Measurements from ENCODE around the gene CDH13. TPM values are rescaled to one million over a fixed set of nuclear protein-coding genes. Genes with fewer than 3 reads are reported as not detected.

CDH13 gene
- total and polyA plus RNA-seq, 10 of the 15 experiments (the other 5 are each of a cell fraction or from before 2014, with no cell fraction given): under 0.01 to 0.05 TPM; not detected in 8

- TF ChIP-seq, protein P1, sequence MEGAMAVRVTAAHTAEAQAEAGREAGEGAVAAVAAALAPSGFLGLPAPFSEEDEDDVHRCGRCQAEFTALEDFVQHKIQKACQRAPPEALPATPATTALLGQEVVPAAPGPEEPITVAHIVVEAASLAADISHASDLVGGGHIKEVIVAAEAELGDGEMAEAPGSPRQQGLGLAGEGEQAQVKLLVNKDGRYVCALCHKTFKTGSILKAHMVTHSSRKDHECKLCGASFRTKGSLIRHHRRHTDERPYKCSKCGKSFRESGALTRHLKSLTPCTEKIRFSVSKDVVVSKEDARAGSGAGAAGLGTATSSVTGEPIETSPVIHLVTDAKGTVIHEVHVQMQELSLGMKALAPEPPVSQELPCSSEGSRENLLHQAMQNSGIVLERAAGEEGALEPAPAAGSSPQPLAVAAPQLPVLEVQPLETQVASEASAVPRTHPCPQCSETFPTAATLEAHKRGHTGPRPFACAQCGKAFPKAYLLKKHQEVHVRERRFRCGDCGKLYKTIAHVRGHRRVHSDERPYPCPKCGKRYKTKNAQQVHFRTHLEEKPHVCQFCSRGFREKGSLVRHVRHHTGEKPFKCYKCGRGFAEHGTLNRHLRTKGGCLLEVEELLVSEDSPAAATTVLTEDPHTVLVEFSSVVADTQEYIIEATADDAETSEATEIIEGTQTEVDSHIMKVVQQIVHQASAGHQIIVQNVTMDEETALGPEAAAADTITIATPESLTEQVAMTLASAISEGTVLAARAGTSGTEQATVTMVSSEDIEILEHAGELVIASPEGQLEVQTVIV (IDR thresholded peaks at IDR 0.05; ENCODE audit: borderline replicate concordance, partially characterized antibody): no peak
- TF ChIP-seq NKRF (conservative IDR thresholded peaks at IDR 0.05) (no peak), WRNIP1 (IDR thresholded peaks at IDR 0.05; ENCODE audit: borderline replicate concordance, low read depth, low read length) (no peak)
These were observed 827.2 kb downstream of the CDH13 start (continued) for GRCh38 chr16:83453977-83454376.

GRCh38 chr16:83455716-83456115, 828.9 kb downstream of the CDH13 start:
- ChIA-PET POLR2A (no interaction called here), RAD21 (ENCODE audit: unreplicated experiment) (no interaction called here)
- BruUV-seq (replicated peaks): no TSS peak
- TF ChIP-seq, protein P2, sequence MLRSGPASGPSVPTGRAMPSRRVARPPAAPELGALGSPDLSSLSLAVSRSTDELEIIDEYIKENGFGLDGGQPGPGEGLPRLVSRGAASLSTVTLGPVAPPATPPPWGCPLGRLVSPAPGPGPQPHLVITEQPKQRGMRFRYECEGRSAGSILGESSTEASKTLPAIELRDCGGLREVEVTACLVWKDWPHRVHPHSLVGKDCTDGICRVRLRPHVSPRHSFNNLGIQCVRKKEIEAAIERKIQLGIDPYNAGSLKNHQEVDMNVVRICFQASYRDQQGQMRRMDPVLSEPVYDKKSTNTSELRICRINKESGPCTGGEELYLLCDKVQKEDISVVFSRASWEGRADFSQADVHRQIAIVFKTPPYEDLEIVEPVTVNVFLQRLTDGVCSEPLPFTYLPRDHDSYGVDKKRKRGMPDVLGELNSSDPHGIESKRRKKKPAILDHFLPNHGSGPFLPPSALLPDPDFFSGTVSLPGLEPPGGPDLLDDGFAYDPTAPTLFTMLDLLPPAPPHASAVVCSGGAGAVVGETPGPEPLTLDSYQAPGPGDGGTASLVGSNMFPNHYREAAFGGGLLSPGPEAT (IDR thresholded peaks at IDR 0.05; ENCODE audit: low read depth): no peak
- TF ChIP-seq SREBF1 (IDR thresholded peaks at IDR 0.05; ENCODE audit: low read length) (no peak), ZNF207 (IDR thresholded peaks at IDR 0.05; ENCODE audit: borderline replicate concordance) (no peak), SREBF2 (IDR thresholded peaks at IDR 0.05; ENCODE audit: low read length) (no peak), ZBTB40 (IDR thresholded peaks at IDR 0.05; ENCODE audit: borderline replicate concordance) (no peak), NFXL1 (IDR thresholded peaks at IDR 0.05; ENCODE audit: borderline replicate concordance) (no peak), SPI1 (IDR thresholded peaks at IDR 0.05; ENCODE audit: borderline replicate concordance, insufficient read depth, low read depth, low read length) (no peak), ATF7 (IDR thresholded peaks at IDR 0.05; ENCODE audit: low read depth) (no peak)

More at GRCh38 chr16:83455716-83456115, 828.9 kb downstream of the CDH13 start:
- Histone ChIP-seq H4K20me1 (ENCODE audit: control insufficient read depth, insufficient read depth) (no peaks in the 10 kb centered on the region), H3K36me3 (ENCODE audit: control insufficient read depth in 2 of 2, insufficient read depth in 2 of 2, low read length in 1 of 2) (no peaks in the 10 kb centered on the region), H3K4me1 (ENCODE audit: control insufficient read depth, insufficient read depth, low read length) (no peaks in the 10 kb centered on the region), H3K4me3 (no peak overlapping the region), H3K27me3 (replicated peaks in 1 of 2; ENCODE audit: control insufficient read depth in 2 of 2, insufficient read depth in 2 of 2, low read length in 1 of 2) (no peaks in the 10 kb centered on the region), H3K27ac (ENCODE audit: control insufficient read depth, insufficient read depth) (no peak overlapping the region), H3K79me2 (ENCODE audit: control insufficient read depth, insufficient read depth, low read length) (no peaks in the 10 kb centered on the region), H3K9ac (ENCODE audit: control insufficient read depth, insufficient read depth, low read length) (no peak overlapping the region), H3K4me2 (ENCODE audit: control insufficient read depth, insufficient read depth) (no peak overlapping the region), H3K9me3 (replicated peaks; ENCODE audit: control insufficient read depth, insufficient read depth, low read length) (no peaks in the 10 kb centered on the region), H2AFZ (ENCODE audit: control insufficient read depth, low read depth, low read length) (no peak overlapping the region)
- in situ Hi-C loops (cut with MboI): no loop called here
- ChIA-PET CTCF (interaction anchor here (1.9 kb wide), 1 partner anchor 10 kb away, joined by 9 read pairs; no protein-coding TSS in a partner anchor), SMC1A (ENCODE audit: uncharacterized antibody, unreplicated experiment) (no interaction called here)
- intact Hi-C loops (cut with micrococcal nuclease; ENCODE audit: unreplicated experiment): no loop called here
- WGBS (ENCODE audit: insufficient coverage, insufficient replicate concordance, low lambda C conversion rate, missing lambda C conversion rate): 34% methylated on average over 6 of the region's 6 CpGs
- DNase-seq (ENCODE audit: low read depth, low spot score) (no peak), FAIRE-seq (no peak), ATAC-seq (no peak)
